Effector CD8-positive, alpha-beta T cell (primary cell): ENCODE data around the gene CEP55.

Source experiments
- DNase-seq: peaks from one replicate; lab custom pipeline; 2025; lab: John Stamatoyannopoulos, UW

Gene CEP55

GRCh38 chr10:93469454-93469853 is 27.0 kb upstream of the CEP55 start:
- no peak for DNase-seq

GRCh38 chr10:93471110-93471651 is 25.2 kb upstream of the CEP55 start:
- DNase-seq = no peak

GRCh38 chr10:93473161-93473560 is 23.3 kb upstream of the CEP55 start:
- DNase-seq = no peak

- DNase-seq = no peak
Measured at GRCh38 chr10:93473804-93474472, 22.5 kb upstream of the CEP55 start.

GRCh38 chr10:93475227-93475626 is 21.2 kb upstream of the CEP55 start:
- DNase-seq = no peak

GRCh38 chr10:93475871-93476270 is 20.5 kb upstream of the CEP55 start:
- no peak for DNase-seq

- no peak for DNase-seq
Measured at GRCh38 chr10:93476756-93477155, 19.7 kb upstream of the CEP55 start.

- no peak for DNase-seq
Measured at GRCh38 chr10:93478873-93479272, 17.5 kb upstream of the CEP55 start.

GRCh38 chr10:93481637-93482144 is 14.7 kb upstream of the CEP55 start:
- DNase-seq = no peak

- DNase-seq = peak; percentile 10
Measured at GRCh38 chr10:93482145-93482834, 14.1 kb upstream of the CEP55 start, which contains the start of gene MYOF. MYOF (minus strand) TSS chr10:93482334; CDS start chr10:93482194, 140 bp downstream.

- no peak for DNase-seq
Measured at GRCh38 chr10:93485690-93486089, 10.7 kb upstream of the CEP55 start.

- no peak for DNase-seq
Measured at GRCh38 chr10:93488956-93489528, 7.4 kb upstream of the CEP55 start.

GRCh38 chr10:93491602-93492121 is 4.8 kb upstream of the CEP55 start:
- no peak for DNase-seq

- no peak for DNase-seq
Measured at GRCh38 chr10:93493162-93493561, 3.2 kb upstream of the CEP55 start.

- DNase-seq = no peak
Measured at GRCh38 chr10:93494494-93494893, 1.9 kb upstream of the CEP55 start.

- no peak for DNase-seq
Measured at GRCh38 chr10:93495654-93496321, 624 bp upstream of the CEP55 start.

- no peak for DNase-seq
Measured at GRCh38 chr10:93498166-93498565, 1.8 kb downstream of the CEP55 start.

- DNase-seq = no peak
Measured at GRCh38 chr10:93501650-93502049, 5.2 kb downstream of the CEP55 start.

GRCh38 chr10:93503075-93503474 is 6.7 kb downstream of the CEP55 start:
- DNase-seq = no peak

GRCh38 chr10:93505075-93505474 is 8.7 kb downstream of the CEP55 start:
- DNase-seq = no peak

GRCh38 chr10:93509816-93510215 is 13.4 kb downstream of the CEP55 start:
- no peak for DNase-seq

- no peak for DNase-seq
Measured at GRCh38 chr10:93512565-93512964, 16.2 kb downstream of the CEP55 start.
